Activated CD4-positive, alpha-beta memory T cell treated with anti-CD3 and anti-CD28 coated beads, Interleukin-2, amount 10 ng/mL, durations not matched to agents 7 days and 5 days (primary cell): ENCODE results near the gene IVD. TPM values are rescaled to one million over a fixed set of nuclear protein-coding genes. Genes with fewer than 3 reads are reported as not detected.

Experiments
- CTCF ChIA-PET: fragments of 350-600 bp; sonication (Branson Sonifier 250); formaldehyde crosslinking; loops from one replicate; lab custom pipeline; 2021; ENCODE audit warnings: antibody characterized with exemption, inconsistent platforms; lab: Charles Lee
- POLR2A ChIA-PET: fragments of 350-600 bp; sonication (Branson Sonifier 250); formaldehyde crosslinking; loops from one replicate; lab custom pipeline; 2021; ENCODE audit warnings: antibody characterized with exemption; lab: Charles Lee
- DNase-seq: peaks from one replicate; pipeline ENCODE4 v3.0.0-alpha.2; 2020
- H3K27ac Mint-ChIP-seq: one replicate; pipeline ENCODE4 v1.8.0; 2021; ENCODE audit warnings: mild to moderate bottlenecking, mixed read lengths
- H3K27me3 Mint-ChIP-seq: one replicate; pipeline ENCODE4 v1.8.0; 2021; ENCODE audit warnings: mixed read lengths
- H3K36me3 Mint-ChIP-seq: one replicate; pipeline ENCODE4 v1.8.0; 2021; ENCODE audit warnings: low read depth, mixed read lengths
- H3K4me1 Mint-ChIP-seq: one replicate; pipeline ENCODE4 v1.8.0; 2021; ENCODE audit warnings: mixed read lengths
- H3K4me3 Mint-ChIP-seq: one replicate; pipeline ENCODE4 v1.8.0; 2021; ENCODE audit warnings: mild to moderate bottlenecking, mixed read lengths
- H3K9me3 Mint-ChIP-seq: one replicate; pipeline ENCODE4 v1.8.0; 2021; ENCODE audit warnings: mixed read lengths
- total RNA-seq, 2 experiments: library from RNA; stranded (reverse); gene quantifications; one replicate each; pipeline ENCODE4 v1.2.3, GENCODE V29; 2021

IVD gene
- 10 to 100 TPM; 38.1 to 38.4 TPM for total RNA-seq

- peak within 1 kb of the TSS; percentile 81 for H3K27ac Mint-ChIP-seq
- no peaks in the 10 kb centered on the region for H3K9me3 Mint-ChIP-seq
- H3K4me1 Mint-ChIP-seq = peaks cover 57% of the 10 kb centered on the region
- peak within 1 kb of the TSS; percentile 76 for H3K4me3 Mint-ChIP-seq
- H3K27me3 Mint-ChIP-seq = no peaks in the 10 kb centered on the region
- POLR2A ChIA-PET = interaction anchor here (0.8 to 5.0 kb wide), 14 partner anchors 9 to 163 kb away, joined by 3 to 35 read pairs (median 4); partner anchors contain the start of genes BAHD1, CCDC32, KNSTRN and PLCB2
- H3K36me3 Mint-ChIP-seq = peaks cover 17% of the 10 kb centered on the region
- CTCF ChIA-PET = interaction anchor here (0.7 to 3.0 kb wide), 13 partner anchors 8 to 126 kb away, joined by 3 to 17 read pairs (median 3); partner anchors contain the start of gene INAFM2
- peak; percentile 87 for DNase-seq
These were observed at the start of gene IVD for GRCh38 chr15:40405501-40406381. Gene IVD, plus strand, starts transcription at chr15:40405795. Its CDS starts 33 bp downstream, at chr15:40405828.

- peaks cover 11% of the 10 kb centered on the region for H3K4me1 Mint-ChIP-seq
- DNase-seq = no peak
- POLR2A ChIA-PET = interaction anchor here (1.0 to 1.3 kb wide), 3 partner anchors 10 to 27 kb away, joined by 3 to 4 read pairs (median 3); partner anchors contain the start of gene KNSTRN
- no peaks in the 10 kb centered on the region for H3K9me3 Mint-ChIP-seq
- CTCF ChIA-PET = interaction anchor here (1.0 to 3.8 kb wide), 7 partner anchors 11 to 77 kb away, joined by 4 to 30 read pairs (median 8); partner anchors contain the start of gene INAFM2
- H3K36me3 Mint-ChIP-seq = no peaks in the 10 kb centered on the region
- no peak overlapping the region for H3K4me3 Mint-ChIP-seq
- no peak overlapping the region for H3K27ac Mint-ChIP-seq
- peaks cover 18% of the 10 kb centered on the region for H3K27me3 Mint-ChIP-seq
These were observed 49.5 kb upstream of the IVD start for GRCh38 chr15:40355976-40356585.

- Mint-ChIP-seq H3K27ac (no peak overlapping the region), H3K9me3 (no peaks in the 10 kb centered on the region), H3K36me3 (no peaks in the 10 kb centered on the region), H3K4me1 (peaks cover 11% of the 10 kb centered on the region), H3K4me3 (peak overlapping the region; percentile 36), H3K27me3 (peaks cover 18% of the 10 kb centered on the region)
- ChIA-PET POLR2A (interaction anchor here (1.0 to 1.3 kb wide), 4 partner anchors 11 to 49 kb away, joined by 3 to 4 read pairs (median 4); partner anchors contain the start of gene KNSTRN), CTCF (interaction anchor here (0.8 to 3.8 kb wide), 7 partner anchors 11 to 50 kb away, joined by 3 to 30 read pairs (median 4); partner anchors contain the start of gene INAFM2)
- no peak for DNase-seq
These were observed 48.3 kb upstream of the IVD start for GRCh38 chr15:40357246-40357645.

- H3K36me3 Mint-ChIP-seq = no peaks in the 10 kb centered on the region
- H3K4me1 Mint-ChIP-seq = peaks cover 11% of the 10 kb centered on the region
- CTCF ChIA-PET = interaction anchor here (0.8 to 3.8 kb wide), 4 partner anchors 10 to 51 kb away, joined by 3 to 30 read pairs (median 8); no protein-coding TSS in a partner anchor
- H3K27me3 Mint-ChIP-seq = peaks cover 18% of the 10 kb centered on the region
- H3K9me3 Mint-ChIP-seq = no peaks in the 10 kb centered on the region
- no peak within 1 kb of the TSS for H3K27ac Mint-ChIP-seq
- DNase-seq = peak; percentile 93
- POLR2A ChIA-PET = interaction anchor here (1.0 kb wide), 1 partner anchor 50 kb away, joined by 4 read pairs; no protein-coding TSS in a partner anchor
- peak within 1 kb of the TSS; percentile 72 for H3K4me3 Mint-ChIP-seq
These were observed 47.7 kb upstream of the IVD start, which contains the start of gene DISP2 for GRCh38 chr15:40357723-40358470. Gene DISP2, plus strand, starts transcription at chr15:40358219. Its CDS starts 103 bp downstream, at chr15:40358322.

- Mint-ChIP-seq H3K9me3 (no peaks in the 10 kb centered on the region), H3K27me3 (peaks cover 18% of the 10 kb centered on the region), H3K36me3 (no peaks in the 10 kb centered on the region), H3K4me1 (peaks cover 11% of the 10 kb centered on the region), H3K27ac (no peak overlapping the region), H3K4me3 (peak overlapping the region; percentile 71)
- POLR2A ChIA-PET = no interaction called here
- CTCF ChIA-PET = interaction anchor here (1.0 to 1.8 kb wide), 2 partner anchors 14 to 52 kb away, joined by 3 to 12 read pairs; no protein-coding TSS in a partner anchor
- peak; percentile 37 for DNase-seq
These were observed 46.9 kb upstream of the IVD start for GRCh38 chr15:40358471-40359353.

- H3K4me3 Mint-ChIP-seq = no peak overlapping the region
- ChIA-PET CTCF (interaction anchor here (1.2 kb wide), 1 partner anchor 62 kb away, joined by 3 read pairs; no protein-coding TSS in a partner anchor), POLR2A (interaction anchor here (1.2 kb wide), 1 partner anchor 23 kb away, joined by 4 read pairs; the partner anchor contains the start of gene KNSTRN)
- peaks cover 18% of the 10 kb centered on the region for H3K27me3 Mint-ChIP-seq
- no peaks in the 10 kb centered on the region for H3K9me3 Mint-ChIP-seq
- peaks cover 11% of the 10 kb centered on the region for H3K4me1 Mint-ChIP-seq
- H3K36me3 Mint-ChIP-seq = no peaks in the 10 kb centered on the region
- no peak overlapping the region for H3K27ac Mint-ChIP-seq
- no peak for DNase-seq
These were observed 45.6 kb upstream of the IVD start for GRCh38 chr15:40360015-40360414.

GRCh38 chr15:40361640-40362039 is 44.0 kb upstream of the IVD start:
- ChIA-PET POLR2A (interaction anchor here (1.4 kb wide), 1 partner anchor 21 kb away, joined by 4 read pairs; the partner anchor contains the start of gene KNSTRN), CTCF (no interaction called here)
- H3K4me3 Mint-ChIP-seq = no peak overlapping the region
- DNase-seq = no peak
- H3K27ac Mint-ChIP-seq = no peak overlapping the region
- H3K4me1 Mint-ChIP-seq = peaks cover 18% of the 10 kb centered on the region
- H3K27me3 Mint-ChIP-seq = peaks cover 9% of the 10 kb centered on the region
- H3K9me3 Mint-ChIP-seq = no peaks in the 10 kb centered on the region
- H3K36me3 Mint-ChIP-seq = no peaks in the 10 kb centered on the region

GRCh38 chr15:40363611-40364010 is 42.0 kb upstream of the IVD start:
- POLR2A ChIA-PET = no interaction called here
- H3K9me3 Mint-ChIP-seq = no peaks in the 10 kb centered on the region
- DNase-seq = no peak
- CTCF ChIA-PET = interaction anchor here (1.3 to 2.6 kb wide), 3 partner anchors 19 to 77 kb away, joined by 3 to 12 read pairs (median 5); partner anchors contain the start of gene BAHD1
- H3K36me3 Mint-ChIP-seq = no peaks in the 10 kb centered on the region
- peaks cover 3% of the 10 kb centered on the region for H3K27me3 Mint-ChIP-seq
- H3K27ac Mint-ChIP-seq = no peak overlapping the region
- H3K4me1 Mint-ChIP-seq = peaks cover 24% of the 10 kb centered on the region
- no peak overlapping the region for H3K4me3 Mint-ChIP-seq

- CTCF ChIA-PET = interaction anchor here (1.3 to 2.6 kb wide), 3 partner anchors 20 to 76 kb away, joined by 3 to 12 read pairs (median 5); partner anchors contain the start of gene BAHD1
- Mint-ChIP-seq H3K27ac (no peak overlapping the region), H3K36me3 (no peaks in the 10 kb centered on the region), H3K27me3 (no peaks in the 10 kb centered on the region), H3K4me3 (no peak overlapping the region), H3K4me1 (peaks cover 21% of the 10 kb centered on the region), H3K9me3 (no peaks in the 10 kb centered on the region)
- no peak for DNase-seq
- POLR2A ChIA-PET = interaction anchor here (1.8 kb wide), 1 partner anchor 56 kb away, joined by 6 read pairs; the partner anchor contains the start of gene PLCB2
These were observed 41.3 kb upstream of the IVD start for GRCh38 chr15:40364251-40364650.

GRCh38 chr15:40365016-40365415 is 40.6 kb upstream of the IVD start:
- CTCF ChIA-PET = interaction anchor here (0.9 to 2.6 kb wide), 8 partner anchors 10 to 86 kb away, joined by 3 to 12 read pairs (median 5); partner anchors contain the start of gene BAHD1
- Mint-ChIP-seq H3K36me3 (no peaks in the 10 kb centered on the region), H3K4me3 (no peak overlapping the region), H3K27me3 (no peaks in the 10 kb centered on the region), H3K4me1 (peaks cover 20% of the 10 kb centered on the region), H3K9me3 (no peaks in the 10 kb centered on the region), H3K27ac (no peak overlapping the region)
- DNase-seq = no peak
- POLR2A ChIA-PET = interaction anchor here (0.8 to 2.6 kb wide), 5 partner anchors 9 to 82 kb away, joined by 3 to 10 read pairs (median 3); partner anchors contain the start of genes KNSTRN and PLCB2
